ENCODE data around the gene IDH3G. TPM values are rescaled to one million over a fixed set of nuclear protein-coding genes. Genes with fewer than 3 reads are reported as not detected.
A peak's percentile ranks its signal among the peaks of the same experiment; 100 is the strongest.

Gene IDH3G
- total RNA-seq, 2 donors from 2014 or later: 62.5 to 74.1 TPM

- peaks cover 0 to 2% of the 10 kb centered on the region in 2 donors for H3K27me3 Mint-ChIP-seq
- H3K9me3 Mint-ChIP-seq: no peaks in the 10 kb centered on the region
- H3K36me3 Mint-ChIP-seq: no peaks in the 10 kb centered on the region
- peaks cover 0 to 6% of the 10 kb centered on the region in 2 donors for H3K4me1 Mint-ChIP-seq (ENCODE audit: low read depth in 2 of 2)
- DNase-seq (ENCODE audit: low spot score) (no peak), ATAC-seq (no peak)
- no peak overlapping the region for H3K4me3 Mint-ChIP-seq
- no peak overlapping the region for H3K27ac Mint-ChIP-seq
Observed at GRCh38 chrX:153804621-153805020, 10.4 kb upstream of the IDH3G start.

GRCh38 chrX:153804100-153804595 lies 10.0 kb upstream of the IDH3G start:
- H3K27me3 Mint-ChIP-seq: peaks cover 0 to 2% of the 10 kb centered on the region in 2 donors

GRCh38 chrX:153803211-153804099 lies 9.3 kb upstream of the IDH3G start:
- no peak overlapping the region for H3K27ac Mint-ChIP-seq
- DNase-seq (ENCODE audit: low spot score) (no peak), ATAC-seq (no peak)
- no peaks in the 10 kb centered on the region for H3K9me3 Mint-ChIP-seq
- no peaks in the 10 kb centered on the region for H3K36me3 Mint-ChIP-seq
- peaks cover 0 to 3% of the 10 kb centered on the region in 2 donors for H3K4me1 Mint-ChIP-seq (ENCODE audit: low read depth in 2 of 2)
- peaks cover 0 to 2% of the 10 kb centered on the region in 2 donors for H3K27me3 Mint-ChIP-seq
- H3K4me3 Mint-ChIP-seq: no peak overlapping the region

More at GRCh38 chrX:153804100-153804595, 10.0 kb upstream of the IDH3G start:
- Mint-ChIP-seq H3K27ac (no peak overlapping the region), H3K4me3 (no peak overlapping the region), H3K4me1 (ENCODE audit: low read depth in 2 of 2) (peaks cover 0 to 6% of the 10 kb centered on the region in 2 donors), H3K36me3 (no peaks in the 10 kb centered on the region), H3K9me3 (no peaks in the 10 kb centered on the region)
- DNase-seq (ENCODE audit: low spot score) (no peak), ATAC-seq (no peak)

- ATAC-seq (no peak), DNase-seq (ENCODE audit: low spot score) (no peak)
- H3K36me3 Mint-ChIP-seq: no peaks in the 10 kb centered on the region
- H3K9me3 Mint-ChIP-seq: no peaks in the 10 kb centered on the region
- no peak overlapping the region for H3K27ac Mint-ChIP-seq
- no peak overlapping the region for H3K4me3 Mint-ChIP-seq
- H3K4me1 Mint-ChIP-seq (ENCODE audit: low read depth in 2 of 2): no peaks in the 10 kb centered on the region
- no peaks in the 10 kb centered on the region for H3K27me3 Mint-ChIP-seq
Observed at GRCh38 chrX:153802513-153803045, 8.4 kb upstream of the IDH3G start.

- Mint-ChIP-seq H3K9me3 (no peaks in the 10 kb centered on the region), H3K27me3 (no peaks in the 10 kb centered on the region), H3K4me1 (ENCODE audit: low read depth in 2 of 2) (no peaks in the 10 kb centered on the region), H3K27ac (no peak overlapping the region), H3K4me3 (no peak overlapping the region), H3K36me3 (no peaks in the 10 kb centered on the region)
- ATAC-seq: no peak
- DNase-seq (ENCODE audit: low spot score): no peak
Observed at GRCh38 chrX:153801669-153802068, 7.5 kb upstream of the IDH3G start.

- no peak overlapping the region for H3K4me3 Mint-ChIP-seq
- ATAC-seq: no peak
- no peaks in the 10 kb centered on the region for H3K27me3 Mint-ChIP-seq
- H3K27ac Mint-ChIP-seq: no peak overlapping the region
- DNase-seq (ENCODE audit: low spot score): no peak
- no peaks in the 10 kb centered on the region for H3K9me3 Mint-ChIP-seq
- peaks cover 5 to 6% of the 10 kb centered on the region in 2 donors for H3K4me1 Mint-ChIP-seq (ENCODE audit: low read depth in 2 of 2)
- H3K36me3 Mint-ChIP-seq: no peaks in the 10 kb centered on the region
Observed at GRCh38 chrX:153800746-153801145, 6.6 kb upstream of the IDH3G start.

GRCh38 chrX:153800177-153800722 lies 6.1 kb upstream of the IDH3G start:
- no peak for ATAC-seq
- Mint-ChIP-seq H3K4me3 (no peak overlapping the region), H3K4me1 (ENCODE audit: low read depth in 2 of 2) (peaks cover 5 to 6% of the 10 kb centered on the region in 2 donors), H3K27me3 (no peaks in the 10 kb centered on the region), H3K27ac (no peak overlapping the region), H3K36me3 (no peaks in the 10 kb centered on the region), H3K9me3 (no peaks in the 10 kb centered on the region)
- DNase-seq (ENCODE audit: low spot score): no peak

- ATAC-seq (no peak), DNase-seq (ENCODE audit: low spot score) (no peak)
- H3K27me3 Mint-ChIP-seq: no peaks in the 10 kb centered on the region
- no peak overlapping the region for H3K4me3 Mint-ChIP-seq
- no peak overlapping the region for H3K27ac Mint-ChIP-seq
- H3K36me3 Mint-ChIP-seq: no peaks in the 10 kb centered on the region
- H3K9me3 Mint-ChIP-seq: no peaks in the 10 kb centered on the region
- H3K4me1 Mint-ChIP-seq (ENCODE audit: low read depth in 2 of 2): peaks cover 5 to 6% of the 10 kb centered on the region in 2 donors
Observed at GRCh38 chrX:153799326-153799725, 5.2 kb upstream of the IDH3G start.

GRCh38 chrX:153797415-153798015 lies 3.3 kb upstream of the IDH3G start:
- H3K36me3 Mint-ChIP-seq: no peaks in the 10 kb centered on the region

GRCh38 chrX:153794897-153795816 lies 982 bp upstream of the IDH3G start:
- DNase-seq (ENCODE audit: low spot score) (no peak), ATAC-seq (peak in 1 of 2 donors; percentile 3)
- peak overlapping the region; percentile 92 for H3K4me3 Mint-ChIP-seq
- peak overlapping the region; percentile 88 to 89 for H3K27ac Mint-ChIP-seq
- H3K27me3 Mint-ChIP-seq: no peaks in the 10 kb centered on the region
- H3K9me3 Mint-ChIP-seq: no peaks in the 10 kb centered on the region
- H3K4me1 Mint-ChIP-seq (ENCODE audit: low read depth in 2 of 2): peaks cover 14 to 21% of the 10 kb centered on the region in 2 donors
- H3K36me3 Mint-ChIP-seq: no peaks in the 10 kb centered on the region

More at GRCh38 chrX:153797415-153798015, 3.3 kb upstream of the IDH3G start:
- Mint-ChIP-seq H3K27ac (no peak overlapping the region), H3K4me3 (no peak overlapping the region), H3K27me3 (no peaks in the 10 kb centered on the region), H3K9me3 (no peaks in the 10 kb centered on the region), H3K4me1 (ENCODE audit: low read depth in 2 of 2) (peaks cover 13 to 14% of the 10 kb centered on the region in 2 donors)
- ATAC-seq: no peak
- DNase-seq (ENCODE audit: low spot score): no peak

- DNase-seq (ENCODE audit: low spot score): no peak
- peak overlapping the region; percentile 92 for H3K4me3 Mint-ChIP-seq
- H3K27ac Mint-ChIP-seq: peak overlapping the region; percentile 88 to 89
- no peaks in the 10 kb centered on the region for H3K36me3 Mint-ChIP-seq
- H3K27me3 Mint-ChIP-seq: no peaks in the 10 kb centered on the region
- no peaks in the 10 kb centered on the region for H3K9me3 Mint-ChIP-seq
- peaks cover 14 to 24% of the 10 kb centered on the region in 2 donors for H3K4me1 Mint-ChIP-seq (ENCODE audit: low read depth in 2 of 2)
- ATAC-seq: no peak
Observed at GRCh38 chrX:153793291-153793690, 884 bp downstream of the IDH3G start.

- Mint-ChIP-seq H3K27me3 (no peaks in the 10 kb centered on the region), H3K9me3 (no peaks in the 10 kb centered on the region), H3K27ac (peak overlapping the region in 1 of 2 donors; percentile 88), H3K36me3 (no peaks in the 10 kb centered on the region), H3K4me3 (peak overlapping the region; percentile 92), H3K4me1 (ENCODE audit: low read depth in 2 of 2) (peaks cover 14 to 24% of the 10 kb centered on the region in 2 donors)
- DNase-seq (ENCODE audit: low spot score): no peak
- ATAC-seq: no peak
Observed at GRCh38 chrX:153792368-153792767, 1.8 kb downstream of the IDH3G start.

Data from natural killer cell treated with Interleukin-12 subunit alpha and Interleukin-12 subunit beta and Interleukin-15 and Interleukin-18, amount 100 ng/mL, for 72 hours (primary cell).